Measurements from ENCODE around the gene RPL38.

RPL38 gene

GRCh38 chr17:74250324-74250995 is 47.0 kb downstream of the RPL38 start:
- DNase-seq (ENCODE audit: low read depth in 2 of 2): no peak

GRCh38 chr17:74251051-74251450 is 47.6 kb downstream of the RPL38 start:
- DNase-seq (ENCODE audit: low read depth in 2 of 2): no peak

- DNase-seq (ENCODE audit: low read depth in 2 of 2): no peak
These were observed 48.1 kb downstream of the RPL38 start for GRCh38 chr17:74251569-74251968.

- no peak for DNase-seq (ENCODE audit: low read depth in 2 of 2)
These were observed 48.7 kb downstream of the RPL38 start for GRCh38 chr17:74252211-74252610.

GRCh38 chr17:74253036-74253435 is 49.6 kb downstream of the RPL38 start:
- DNase-seq (ENCODE audit: low read depth in 2 of 2): no peak

- DNase-seq (ENCODE audit: low read depth in 2 of 2): no peak
These were observed 53.8 kb downstream of the RPL38 start for GRCh38 chr17:74257311-74257710.

GRCh38 chr17:74259667-74260524 is 56.4 kb downstream of the RPL38 start:
- no peak for DNase-seq (ENCODE audit: low read depth in 2 of 2)

Measured in stimulated activated CD8-positive, alpha-beta memory T cell treated with anti-CD3 and anti-CD28 coated beads, Interleukin-7, amount 100 ng/mL, for 4 hours (primary cell).